ENCODE results near the gene MLX. TPM values are rescaled to one million over a fixed set of nuclear protein-coding genes. Genes with fewer than 3 reads are reported as not detected.

Gene MLX
- total and polyA plus RNA-seq, 3 donors from 2014 or later = 26.7 to 38.6 (median 27.6) TPM

DNA sequence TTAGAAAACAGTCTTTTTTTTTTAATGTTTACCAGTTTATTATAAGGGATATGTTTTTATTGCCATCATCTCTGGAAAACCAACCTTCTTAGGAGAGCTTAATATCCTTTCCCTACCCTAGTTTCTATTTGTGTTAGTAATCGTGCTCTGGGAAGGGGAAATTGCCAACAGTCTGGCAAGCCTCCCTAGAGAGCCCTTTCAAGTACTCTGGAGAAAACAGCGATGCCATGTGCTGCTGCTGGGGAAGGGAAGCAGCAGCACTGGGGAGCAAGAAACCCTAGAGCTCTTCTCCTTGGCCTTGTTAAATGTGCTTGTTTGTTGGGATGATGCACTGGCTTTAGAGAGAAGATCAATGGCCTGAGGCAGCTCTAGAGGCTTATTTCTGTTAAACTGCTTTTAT, 32.0 kb downstream of the MLX start:
- no peaks in the 10 kb centered on the region for H3K36me3 ChIP-seq (ENCODE audit: low read depth, missing control alignments)
- H3K4me1 ChIP-seq = no peaks in the 10 kb centered on the region
- DNase-seq = no peak
- H3K4me3 ChIP-seq = no peak overlapping the region
- TF ChIP-seq POLR2A (IDR thresholded peaks at IDR 0.05) (no peak), CTCF (IDR thresholded peaks at IDR 0.05) (no peak)
- H3K27me3 ChIP-seq = no peaks in the 10 kb centered on the region
- no peak overlapping the region for H3K27ac ChIP-seq
- 43 to 53% methylated on average over 2 of the region's 2 CpGs for WGBS, 2 donors
- intact Hi-C loops (cut with DNase I; ENCODE audit: low total_unique reads) = no loop called here
- H3K9me3 ChIP-seq = no peaks in the 10 kb centered on the region

DNA sequence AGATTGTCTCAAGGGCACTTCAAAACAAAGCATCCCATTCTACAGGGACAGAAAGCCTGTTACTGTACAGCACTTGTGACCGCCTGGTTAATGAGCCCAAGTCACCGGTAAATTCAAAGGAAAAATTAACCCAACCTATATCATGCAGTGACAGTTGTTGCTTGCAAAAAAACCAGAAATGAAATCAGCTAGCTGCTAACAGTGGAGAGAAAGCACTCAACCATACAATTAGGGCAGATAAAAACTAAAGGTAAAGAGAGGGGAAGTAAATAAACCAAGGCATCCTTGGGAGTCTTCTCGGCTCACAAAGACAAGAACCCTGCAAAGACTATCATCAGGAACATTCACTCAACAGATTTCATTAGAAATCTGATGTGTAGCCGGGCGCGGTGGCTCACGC, 36.4 kb downstream of the MLX start:
- intact Hi-C loops (cut with DNase I; ENCODE audit: low total_unique reads) = no loop called here
- H3K36me3 ChIP-seq (ENCODE audit: low read depth, missing control alignments) = no peaks in the 10 kb centered on the region
- H3K4me1 ChIP-seq = peaks cover 23% of the 10 kb centered on the region
- no peak overlapping the region for H3K4me3 ChIP-seq
- peak overlapping the region in 1 of 2 donors; percentile 30 for H3K27ac ChIP-seq
- H3K27me3 ChIP-seq = no peaks in the 10 kb centered on the region
- TF ChIP-seq CTCF (IDR thresholded peaks at IDR 0.05) = no peak
- no peak for TF ChIP-seq POLR2A (IDR thresholded peaks at IDR 0.05)
- H3K9me3 ChIP-seq = no peaks in the 10 kb centered on the region
- WGBS, 2 donors = 68 to 89% methylated on average over 7 of the region's 7 CpGs
- no peak for DNase-seq

- Histone ChIP-seq H3K27me3 (no peaks in the 10 kb centered on the region), H3K9me3 (no peaks in the 10 kb centered on the region), H3K4me3 (peak overlapping the region in 1 of 2 donors; percentile 98), H3K36me3 (ENCODE audit: low read depth, missing control alignments) (no peaks in the 10 kb centered on the region), H3K27ac (no peak overlapping the region), H3K4me1 (peaks cover 23% of the 10 kb centered on the region)
- intact Hi-C loops (cut with DNase I; ENCODE audit: low total_unique reads) = no loop called here
- 14 to 15% methylated on average over 3 of the region's 3 CpGs for WGBS, 2 donors
- DNase-seq = no peak
- TF ChIP-seq CTCF (IDR thresholded peaks at IDR 0.05) = no peak
- no peak for TF ChIP-seq POLR2A (IDR thresholded peaks at IDR 0.05)
These were observed 40.9 kb downstream of the MLX start for GRCh38 chr17:42607769-42608168.

DNA sequence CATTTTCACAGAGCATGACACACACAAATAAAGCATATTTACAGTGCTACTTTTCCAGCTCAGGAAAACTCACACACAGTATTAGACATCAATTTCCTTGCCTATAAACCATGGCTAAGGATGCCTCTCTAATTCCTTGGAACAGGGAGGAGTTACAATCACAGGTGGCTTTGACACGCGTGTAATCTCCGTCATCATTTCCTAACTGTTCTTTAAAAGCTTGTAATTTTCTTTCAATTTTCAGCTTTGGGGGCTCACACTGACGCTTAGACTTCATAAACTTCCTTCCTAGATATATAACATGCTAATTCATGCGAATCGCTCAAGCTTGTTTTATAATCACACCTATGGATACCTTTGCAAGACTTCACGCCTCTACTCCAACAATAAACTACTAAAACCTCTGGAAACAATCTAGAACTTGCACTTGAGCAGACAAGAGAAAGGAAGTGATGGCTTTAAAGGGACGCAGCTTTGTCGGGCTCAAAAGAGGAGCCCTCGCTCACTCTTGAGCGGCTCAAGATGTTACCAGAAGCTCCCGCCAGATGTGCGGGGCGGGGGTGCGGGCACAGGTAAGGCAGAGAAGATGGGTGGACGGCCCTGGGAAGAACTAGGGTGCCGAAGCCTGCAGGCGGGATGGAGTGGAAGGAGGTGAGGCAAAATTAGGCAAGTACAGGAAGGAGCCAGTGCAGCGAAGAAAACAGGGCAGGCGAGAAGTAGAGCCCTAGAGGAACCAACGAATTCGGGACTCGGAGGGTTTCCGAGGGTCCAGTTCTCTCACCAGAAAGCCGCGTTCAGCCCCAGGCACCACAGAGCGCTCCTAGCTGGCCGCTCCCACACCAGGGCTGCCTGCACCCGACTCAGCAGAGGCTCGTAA, 41.6 kb downstream of the MLX start:
- intact Hi-C loops (cut with DNase I; ENCODE audit: low total_unique reads) = no loop called here
- no peaks in the 10 kb centered on the region for H3K36me3 ChIP-seq (ENCODE audit: low read depth, missing control alignments)
- no peak for TF ChIP-seq POLR2A (IDR thresholded peaks at IDR 0.05)
- no peak for TF ChIP-seq CTCF (IDR thresholded peaks at IDR 0.05)
- no peaks in the 10 kb centered on the region for H3K9me3 ChIP-seq
- H3K4me1 ChIP-seq = peaks cover 23% of the 10 kb centered on the region
- peak overlapping the region; percentile 98 to 99 for H3K4me3 ChIP-seq
- peak overlapping the region; percentile 95 to 96 for H3K27ac ChIP-seq
- no peak for DNase-seq
- 0% methylated on average over 26 to 28 of the region's 30 CpGs for WGBS, 2 donors
- no peaks in the 10 kb centered on the region for H3K27me3 ChIP-seq
